Measurements from ENCODE around the gene RASA2.

Gene RASA2

DNA sequence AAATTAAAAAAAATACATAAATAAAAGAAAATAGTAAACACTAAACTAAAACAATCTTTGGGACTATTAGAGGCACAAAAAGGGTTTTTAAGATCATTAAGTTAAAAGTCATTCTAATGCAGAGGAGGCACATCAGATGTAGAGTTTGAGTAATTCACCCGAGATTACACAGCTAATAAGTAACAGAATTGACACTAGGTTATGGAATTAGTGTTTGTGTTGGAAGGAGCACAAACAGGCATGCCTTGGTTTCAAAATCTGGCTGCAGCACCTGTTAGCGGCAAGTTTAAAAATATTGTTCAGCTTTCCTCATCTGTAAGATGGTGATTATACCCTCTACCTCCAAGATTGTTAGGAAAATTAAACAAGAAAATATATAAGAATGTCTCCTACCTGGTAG is 39.0 kb downstream of the RASA2 start:
- Histone ChIP-seq H3K4me3 (ENCODE audit: low read length) (no peak overlapping the region), H3K79me2 (ENCODE audit: low read length) (peaks cover 62% of the 10 kb centered on the region), H3K9ac (ENCODE audit: low read length) (no peak overlapping the region), H3K4me1 (ENCODE audit: low read length) (no peaks in the 10 kb centered on the region), H3K36me3 (replicated peaks; ENCODE audit: insufficient read depth, low read length) (0 out of 2 replicates have a peak, but pooled peaks cover 3% of the 10 kb centered on the region), H3K27me3 (replicated peaks; ENCODE audit: insufficient read depth, low read length) (no peaks in the 10 kb centered on the region), H3K27ac (ENCODE audit: low read length) (no peak overlapping the region), H4K20me1 (ENCODE audit: insufficient read depth, low read length) (0 out of 2 replicates have a peak, but pooled peaks cover 3% of the 10 kb centered on the region), H3K9me3 (replicated peaks; ENCODE audit: insufficient read depth, low read length) (no peaks in the 10 kb centered on the region), H3K9me2 (replicated peaks; ENCODE audit: insufficient read depth, low read length) (no peaks in the 10 kb centered on the region), H3F3A (ENCODE audit: insufficient read depth, low read length) (no peaks in the 10 kb centered on the region), H3K4me2 (ENCODE audit: low read depth, low read length) (no peak overlapping the region), H2AFZ (ENCODE audit: low read length) (no peak overlapping the region)
- TF ChIP-seq EZH2phosphoT487 (IDR thresholded peaks at IDR 0.05; ENCODE audit: low read length) (no peak), EZH2 (optimal IDR thresholded peaks at IDR 0.05; ENCODE audit: low read depth, low read length) (no peak)
- TF ChIP-seq, protein P1, sequence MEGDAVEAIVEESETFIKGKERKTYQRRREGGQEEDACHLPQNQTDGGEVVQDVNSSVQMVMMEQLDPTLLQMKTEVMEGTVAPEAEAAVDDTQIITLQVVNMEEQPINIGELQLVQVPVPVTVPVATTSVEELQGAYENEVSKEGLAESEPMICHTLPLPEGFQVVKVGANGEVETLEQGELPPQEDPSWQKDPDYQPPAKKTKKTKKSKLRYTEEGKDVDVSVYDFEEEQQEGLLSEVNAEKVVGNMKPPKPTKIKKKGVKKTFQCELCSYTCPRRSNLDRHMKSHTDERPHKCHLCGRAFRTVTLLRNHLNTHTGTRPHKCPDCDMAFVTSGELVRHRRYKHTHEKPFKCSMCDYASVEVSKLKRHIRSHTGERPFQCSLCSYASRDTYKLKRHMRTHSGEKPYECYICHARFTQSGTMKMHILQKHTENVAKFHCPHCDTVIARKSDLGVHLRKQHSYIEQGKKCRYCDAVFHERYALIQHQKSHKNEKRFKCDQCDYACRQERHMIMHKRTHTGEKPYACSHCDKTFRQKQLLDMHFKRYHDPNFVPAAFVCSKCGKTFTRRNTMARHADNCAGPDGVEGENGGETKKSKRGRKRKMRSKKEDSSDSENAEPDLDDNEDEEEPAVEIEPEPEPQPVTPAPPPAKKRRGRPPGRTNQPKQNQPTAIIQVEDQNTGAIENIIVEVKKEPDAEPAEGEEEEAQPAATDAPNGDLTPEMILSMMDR (IDR thresholded peaks at IDR 0.05; ENCODE audit: low read length): no peak
- no peak for DNase-seq

DNA sequence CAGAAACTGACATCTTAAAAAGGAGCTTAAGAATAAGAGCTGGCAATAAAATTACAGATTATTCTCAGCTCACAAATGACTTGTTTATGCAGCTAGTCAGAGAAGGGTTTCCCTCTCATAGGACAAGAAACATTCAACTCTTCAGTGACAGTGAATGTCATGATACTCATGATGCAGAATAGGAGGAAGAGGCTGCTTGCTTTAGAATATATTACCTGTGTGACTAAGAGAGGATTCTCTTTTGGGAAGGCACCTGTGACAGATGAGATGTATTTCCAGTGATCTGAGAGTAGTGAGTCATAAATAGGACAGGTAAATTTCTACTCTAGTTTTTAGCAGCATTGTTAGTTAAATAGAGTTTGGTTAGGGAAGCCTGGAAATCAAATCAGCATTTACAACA is 39.9 kb downstream of the RASA2 start:
- Histone ChIP-seq H3K4me2 (ENCODE audit: low read depth, low read length) (no peak overlapping the region), H3F3A (ENCODE audit: insufficient read depth, low read length) (no peaks in the 10 kb centered on the region)

DNA sequence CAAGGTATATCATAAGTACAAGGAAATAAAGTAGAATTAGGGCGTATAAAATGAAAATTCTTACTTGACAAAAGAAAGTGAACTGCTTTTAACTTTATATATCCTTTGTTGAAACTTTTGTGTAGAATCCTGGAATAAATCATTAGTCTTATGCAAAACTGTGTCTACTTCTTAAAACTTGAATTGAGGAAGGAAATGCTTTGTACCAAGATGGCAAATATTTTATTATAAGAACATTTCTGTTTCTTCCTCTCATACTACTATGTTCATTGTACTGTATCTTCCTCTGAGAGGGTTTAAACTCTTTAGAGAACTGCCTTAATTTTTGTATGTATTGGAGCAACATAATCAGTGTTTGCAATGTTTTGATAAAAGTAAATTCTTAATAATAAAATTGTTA is 42.0 kb downstream of the RASA2 start:
- no peak for TF ChIP-seq EZH2phosphoT487 (IDR thresholded peaks at IDR 0.05; ENCODE audit: low read length)
- no peak for TF ChIP-seq EZH2 (optimal IDR thresholded peaks at IDR 0.05; ENCODE audit: low read depth, low read length)
- TF ChIP-seq, protein P1 (IDR thresholded peaks at IDR 0.05; ENCODE audit: low read length): no peak
- H3K9ac ChIP-seq (ENCODE audit: low read length): no peak overlapping the region
- no peaks in the 10 kb centered on the region for H3K9me3 ChIP-seq (replicated peaks; ENCODE audit: insufficient read depth, low read length)
- H3K27ac ChIP-seq (ENCODE audit: low read length): no peak overlapping the region
- H3K27me3 ChIP-seq (replicated peaks; ENCODE audit: insufficient read depth, low read length): no peaks in the 10 kb centered on the region
- no peaks in the 10 kb centered on the region for H3K4me1 ChIP-seq (ENCODE audit: low read length)
- H4K20me1 ChIP-seq (ENCODE audit: insufficient read depth, low read length): 0 out of 2 replicates have a peak, but pooled peaks cover 3% of the 10 kb centered on the region
- no peak overlapping the region for H3K4me3 ChIP-seq (ENCODE audit: low read length)
- no peaks in the 10 kb centered on the region for H3F3A ChIP-seq (ENCODE audit: insufficient read depth, low read length)
- H3K4me2 ChIP-seq (ENCODE audit: low read depth, low read length): no peak overlapping the region
- H3K79me2 ChIP-seq (ENCODE audit: low read length): peaks cover 54% of the 10 kb centered on the region
- H3K9me2 ChIP-seq (replicated peaks; ENCODE audit: insufficient read depth, low read length): no peaks in the 10 kb centered on the region
- no peak overlapping the region for H2AFZ ChIP-seq (ENCODE audit: low read length)
- no peak for DNase-seq
- H3K36me3 ChIP-seq (replicated peaks; ENCODE audit: insufficient read depth, low read length): no peaks in the 10 kb centered on the region; the same call in 1 of the 2 replicates

More for the DNA sequence above, 39.9 kb downstream of the RASA2 start:
- H3K27me3 ChIP-seq (replicated peaks; ENCODE audit: insufficient read depth, low read length): no peaks in the 10 kb centered on the region
- DNase-seq: no peak
- no peaks in the 10 kb centered on the region for H3K4me1 ChIP-seq (ENCODE audit: low read length)
- peaks cover 55% of the 10 kb centered on the region for H3K79me2 ChIP-seq (ENCODE audit: low read length)
- no peak overlapping the region for H3K4me3 ChIP-seq (ENCODE audit: low read length)
- no peak overlapping the region for H3K9ac ChIP-seq (ENCODE audit: low read length)
- H3K27ac ChIP-seq (ENCODE audit: low read length): no peak overlapping the region
- no peaks in the 10 kb centered on the region for H3K9me2 ChIP-seq (replicated peaks; ENCODE audit: insufficient read depth, low read length)
- H3K9me3 ChIP-seq (replicated peaks; ENCODE audit: insufficient read depth, low read length): no peaks in the 10 kb centered on the region
- 0 out of 2 replicates have a peak, but pooled peaks cover 3% of the 10 kb centered on the region for H4K20me1 ChIP-seq (ENCODE audit: insufficient read depth, low read length)
- peaks cover 3% of the 10 kb centered on the region; the same call in 1 of the 2 replicates for H3K36me3 ChIP-seq (replicated peaks; ENCODE audit: insufficient read depth, low read length)
- no peak overlapping the region for H2AFZ ChIP-seq (ENCODE audit: low read length)
- TF ChIP-seq EZH2phosphoT487 (IDR thresholded peaks at IDR 0.05; ENCODE audit: low read length): no peak
- no peak for TF ChIP-seq EZH2 (optimal IDR thresholded peaks at IDR 0.05; ENCODE audit: low read depth, low read length)
- TF ChIP-seq, protein P1 (IDR thresholded peaks at IDR 0.05; ENCODE audit: low read length): no peak
